Hair follicular keratinocyte (primary cell): ENCODE data around the gene CBLN4. TPM values are rescaled to one million over a fixed set of nuclear protein-coding genes. Genes with fewer than 3 reads are reported as not detected.

Experiments used
- total RNA-seq: library from RNA; depleted of rRNA; stranded (reverse); fragments of >200 nt; gene quantifications from 2 replicates; pipeline ENCODE4 v1.2.3, GENCODE V29; 2015

CBLN4 gene
- not detected in 2 replicates for total RNA-seq

GRCh38 chr20:56005389-56005715 is at the start of gene CBLN4:
Gene CBLN4 (minus strand): TSS chr20:56005519. CDS start chr20:56004171, 1,348 bp downstream.

Other genes with a start within 250 kb of the CBLN4 start
- not detected in 2 replicates for gene MC3R, start 243.2 kb upstream of the CBLN4 start, total RNA-seq